Osteoblast (primary cell): ENCODE data around the gene SORCS1. TPM values are rescaled to one million over a fixed set of nuclear protein-coding genes. Genes with fewer than 3 reads are reported as not detected.

Experiments used
- DNase-seq: peaks from one replicate; pipeline ENCODE4 v3.0.0; 2011; ENCODE audit warnings: low spot score, mixed read lengths; ENCODE audit not compliant: insufficient read length; ENCODE audit errors: missing footprints
- H2AFZ ChIP-seq: 2 replicates; pipeline ENCODE4 v1.6.0; 2011; ENCODE audit warnings: mild to moderate bottlenecking, low read length
- H3K27ac ChIP-seq: 2 replicates; pipeline ENCODE4 v1.5.1; 2011; ENCODE audit warnings: mild to moderate bottlenecking, low read depth, low read length, moderate library complexity
- H3K27me3 ChIP-seq: 2 replicates; pipeline ENCODE4 v1.6.0; 2012; ENCODE audit warnings: mild to moderate bottlenecking, control low read depth, inconsistent platforms, low read length, moderate library complexity; ENCODE audit not compliant: insufficient read depth
- H3K36me3 ChIP-seq: 2 replicates; pipeline ENCODE4 v1.5.1; 2011; ENCODE audit warnings: mild to moderate bottlenecking, low read length, control low read depth, moderate library complexity; ENCODE audit not compliant: insufficient read depth
- H3K4me1 ChIP-seq: 2 replicates; pipeline ENCODE4 v1.5.1; 2011; ENCODE audit warnings: mild to moderate bottlenecking, low read length, control low read depth, moderate library complexity; ENCODE audit not compliant: insufficient read depth
- H3K4me2 ChIP-seq: 2 replicates; pipeline ENCODE4 v1.6.0; 2011; ENCODE audit warnings: mild to moderate bottlenecking, low read length; ENCODE audit not compliant: insufficient read depth
- H3K4me3 ChIP-seq: fragments of 200-600 bp; sonication (generic); 3 replicates; pipeline ENCODE4 v1.5.1; 2012; ENCODE audit warnings: mild to moderate bottlenecking, low read length, inconsistent platforms; ENCODE audit not compliant: insufficient read depth
- H3K79me2 ChIP-seq: 2 replicates; pipeline ENCODE4 v1.6.0; 2012; ENCODE audit warnings: mild to moderate bottlenecking, low read length, control low read depth, inconsistent platforms; ENCODE audit not compliant: insufficient read depth
- H3K9me3 ChIP-seq: 2 replicates; pipeline ENCODE4 v1.5.1; 2011; ENCODE audit warnings: low read depth, low read length, control low read depth
- H4K20me1 ChIP-seq: 2 replicates; pipeline ENCODE4 v1.6.0; 2012; ENCODE audit warnings: mild to moderate bottlenecking, low read length, control low read depth; ENCODE audit not compliant: insufficient read depth
- total RNA-seq: library from RNA; depleted of rRNA; stranded (reverse); fragments of >200 nt; gene quantifications from 2 replicates; pipeline ENCODE4 v1.2.3, GENCODE V29; 2012
- TF ChIP-seq, protein P1 (sequence below): IDR thresholded peaks from 2 replicates; pipeline ENCODE4 v1.5.1; 2011; ENCODE audit warnings: mild to moderate bottlenecking, low read depth, low read length, moderate library complexity; ENCODE audit errors: extremely low read depth

Gene SORCS1
- total RNA-seq, 1 donor: not detected

DNA sequence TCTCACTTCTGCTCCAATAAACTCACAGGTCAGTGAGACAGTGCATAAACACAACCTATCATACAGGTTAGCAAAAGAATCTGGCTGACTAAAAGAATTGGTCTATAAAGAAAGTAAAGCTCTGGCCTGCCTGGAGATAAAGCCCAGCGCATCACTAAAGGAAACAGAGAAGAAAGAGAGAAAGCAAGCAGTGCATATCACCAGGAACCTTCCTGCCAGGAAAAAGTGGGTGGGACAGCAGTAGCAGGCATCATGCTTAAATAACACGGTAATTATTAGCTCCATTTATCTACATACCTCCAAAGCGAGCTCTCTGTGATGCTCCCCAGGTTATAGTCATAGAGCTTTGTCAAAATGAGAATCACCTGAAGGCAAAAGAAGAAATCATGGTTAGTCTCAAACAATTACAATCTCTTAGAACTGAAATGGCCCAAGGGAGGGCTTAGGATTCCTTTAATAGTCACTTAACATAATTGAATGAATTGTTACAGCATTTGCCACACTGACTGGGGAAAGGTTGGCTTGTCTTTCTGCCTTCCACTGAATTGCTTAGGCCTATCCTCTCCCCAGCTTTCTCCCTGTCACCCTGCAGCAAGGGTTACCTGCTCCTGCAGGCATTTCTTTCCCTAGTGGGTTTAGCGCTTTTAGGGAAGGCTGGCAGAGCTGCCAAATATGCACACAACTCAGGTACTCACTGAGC is 208.1 kb downstream of the SORCS1 start:
- no peak overlapping the region for H2AFZ ChIP-seq
- no peak overlapping the region for H3K4me3 ChIP-seq
- TF ChIP-seq, protein P1, sequence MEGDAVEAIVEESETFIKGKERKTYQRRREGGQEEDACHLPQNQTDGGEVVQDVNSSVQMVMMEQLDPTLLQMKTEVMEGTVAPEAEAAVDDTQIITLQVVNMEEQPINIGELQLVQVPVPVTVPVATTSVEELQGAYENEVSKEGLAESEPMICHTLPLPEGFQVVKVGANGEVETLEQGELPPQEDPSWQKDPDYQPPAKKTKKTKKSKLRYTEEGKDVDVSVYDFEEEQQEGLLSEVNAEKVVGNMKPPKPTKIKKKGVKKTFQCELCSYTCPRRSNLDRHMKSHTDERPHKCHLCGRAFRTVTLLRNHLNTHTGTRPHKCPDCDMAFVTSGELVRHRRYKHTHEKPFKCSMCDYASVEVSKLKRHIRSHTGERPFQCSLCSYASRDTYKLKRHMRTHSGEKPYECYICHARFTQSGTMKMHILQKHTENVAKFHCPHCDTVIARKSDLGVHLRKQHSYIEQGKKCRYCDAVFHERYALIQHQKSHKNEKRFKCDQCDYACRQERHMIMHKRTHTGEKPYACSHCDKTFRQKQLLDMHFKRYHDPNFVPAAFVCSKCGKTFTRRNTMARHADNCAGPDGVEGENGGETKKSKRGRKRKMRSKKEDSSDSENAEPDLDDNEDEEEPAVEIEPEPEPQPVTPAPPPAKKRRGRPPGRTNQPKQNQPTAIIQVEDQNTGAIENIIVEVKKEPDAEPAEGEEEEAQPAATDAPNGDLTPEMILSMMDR: no peak
- no peaks in the 10 kb centered on the region for H3K36me3 ChIP-seq
- DNase-seq: no peak
- H3K27ac ChIP-seq: no peak overlapping the region
- H3K4me1 ChIP-seq: no peaks in the 10 kb centered on the region
- no peaks in the 10 kb centered on the region for H4K20me1 ChIP-seq
- no peaks in the 10 kb centered on the region for H3K79me2 ChIP-seq
- H3K4me2 ChIP-seq: no peak overlapping the region
- no peaks in the 10 kb centered on the region for H3K9me3 ChIP-seq
- H3K27me3 ChIP-seq: no peaks in the 10 kb centered on the region

DNA sequence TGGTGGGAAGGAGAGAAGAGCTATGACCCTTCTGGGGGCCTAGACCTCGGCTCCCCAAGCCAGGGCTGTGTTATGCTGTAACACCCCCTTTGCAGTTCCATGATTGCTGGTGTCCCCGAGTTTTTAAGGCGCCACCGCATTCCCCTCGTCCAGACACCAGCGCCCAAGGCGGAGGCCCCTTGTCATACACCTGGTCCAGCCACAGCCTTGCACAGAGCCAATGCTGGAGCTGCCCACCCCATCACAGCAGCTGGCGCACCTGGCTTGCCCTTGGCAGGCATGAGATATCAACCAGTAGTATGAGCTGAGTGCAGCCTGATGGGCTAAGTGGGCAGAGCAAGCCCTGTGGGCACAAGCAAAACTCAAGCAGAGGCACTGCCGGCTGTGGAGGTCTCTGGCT is 209.4 kb downstream of the SORCS1 start:
- no peak overlapping the region for H2AFZ ChIP-seq
- no peaks in the 10 kb centered on the region for H3K79me2 ChIP-seq
- no peaks in the 10 kb centered on the region for H3K27me3 ChIP-seq
- no peak overlapping the region for H3K4me2 ChIP-seq
- H3K9me3 ChIP-seq: no peaks in the 10 kb centered on the region
- H3K4me3 ChIP-seq: no peak overlapping the region
- H3K27ac ChIP-seq: no peak overlapping the region
- TF ChIP-seq, protein P1: no peak
- H4K20me1 ChIP-seq: no peaks in the 10 kb centered on the region
- H3K36me3 ChIP-seq: no peaks in the 10 kb centered on the region
- no peak for DNase-seq
- no peaks in the 10 kb centered on the region for H3K4me1 ChIP-seq

- TF ChIP-seq, protein P1: no peak
- Histone ChIP-seq H3K4me2 (no peak overlapping the region), H3K27me3 (no peaks in the 10 kb centered on the region), H3K79me2 (no peaks in the 10 kb centered on the region), H4K20me1 (no peaks in the 10 kb centered on the region), H2AFZ (no peak overlapping the region), H3K4me3 (no peak overlapping the region), H3K9me3 (no peaks in the 10 kb centered on the region), H3K4me1 (no peaks in the 10 kb centered on the region), H3K36me3 (no peaks in the 10 kb centered on the region), H3K27ac (no peak overlapping the region)
- DNase-seq: no peak
Observed at GRCh38 chr10:106952033-106952432, 212.5 kb downstream of the SORCS1 start.

- Histone ChIP-seq H3K27me3 (no peaks in the 10 kb centered on the region), H2AFZ (no peak overlapping the region), H3K9me3 (no peaks in the 10 kb centered on the region), H3K4me3 (no peak overlapping the region), H4K20me1 (no peaks in the 10 kb centered on the region), H3K36me3 (no peaks in the 10 kb centered on the region), H3K27ac (no peak overlapping the region), H3K4me2 (no peak overlapping the region), H3K79me2 (no peaks in the 10 kb centered on the region), H3K4me1 (no peaks in the 10 kb centered on the region)
- DNase-seq: no peak
- TF ChIP-seq, protein P1: no peak
Observed at GRCh38 chr10:106949680-106950478, 214.6 kb downstream of the SORCS1 start.
